Erythroblast (primary cell): ENCODE data around the gene OR8B8.
A peak's percentile ranks its signal among the peaks of the same experiment; 100 is the strongest.

Experiments used
- DNase-seq, 2 experiments: peaks; one replicate each; lab custom pipeline; 2025; lab: John Stamatoyannopoulos, UW
- GATA1 ChIP-seq: IDR thresholded peaks from 2 replicates; pipeline ENCODE4 v1.6.1; 2011; ENCODE audit warnings: low read depth, mild to moderate bottlenecking, control low read depth, low read length, moderate library complexity
- POLR2A ChIP-seq: IDR thresholded peaks from 2 replicates; pipeline ENCODE4 v1.6.1; 2011; ENCODE audit warnings: mild to moderate bottlenecking, low read length

The OR8B8 gene

GRCh38 chr11:124445646-124446150 lies at the start of gene OR8B8:
Gene OR8B8 (minus strand): TSS chr11:124445696. CDS start chr11:124441085, 4,611 bp downstream.
- no peak for TF ChIP-seq GATA1
- TF ChIP-seq POLR2A: no peak
- no peak for DNase-seq

DNA sequence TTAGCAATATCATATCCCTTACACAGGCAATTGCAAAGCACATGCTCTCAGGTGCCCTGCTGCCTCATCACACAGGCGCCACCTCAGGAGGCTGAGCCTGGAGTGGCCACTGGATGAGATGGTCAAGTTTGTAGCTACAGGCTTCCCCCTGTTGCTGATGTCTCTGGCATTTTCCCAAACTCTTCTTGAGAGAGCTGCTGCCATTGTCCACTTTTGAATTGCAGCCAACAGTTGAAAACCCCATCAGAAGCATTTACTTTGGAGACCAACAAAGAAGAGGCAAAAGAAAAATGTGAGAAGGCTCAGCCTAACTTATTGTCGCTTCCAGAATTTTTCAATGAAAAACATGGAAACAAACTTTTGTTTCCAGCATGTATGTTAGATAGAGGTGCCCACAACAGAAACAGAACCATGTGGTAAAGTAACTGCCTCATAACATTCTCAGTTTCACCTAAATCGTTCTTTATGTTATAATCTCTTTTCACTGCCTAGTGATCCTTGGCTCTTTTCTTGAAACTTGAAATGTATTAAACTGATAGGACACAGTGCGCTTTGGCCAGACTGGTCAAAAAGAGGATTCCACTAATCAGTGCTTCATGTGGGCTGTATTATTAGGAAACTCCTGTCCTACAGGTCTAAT lies 47.6 kb upstream of the OR8B8 start:
- DNase-seq: no peak
- TF ChIP-seq GATA1 (no peak), POLR2A (no peak)

DNA sequence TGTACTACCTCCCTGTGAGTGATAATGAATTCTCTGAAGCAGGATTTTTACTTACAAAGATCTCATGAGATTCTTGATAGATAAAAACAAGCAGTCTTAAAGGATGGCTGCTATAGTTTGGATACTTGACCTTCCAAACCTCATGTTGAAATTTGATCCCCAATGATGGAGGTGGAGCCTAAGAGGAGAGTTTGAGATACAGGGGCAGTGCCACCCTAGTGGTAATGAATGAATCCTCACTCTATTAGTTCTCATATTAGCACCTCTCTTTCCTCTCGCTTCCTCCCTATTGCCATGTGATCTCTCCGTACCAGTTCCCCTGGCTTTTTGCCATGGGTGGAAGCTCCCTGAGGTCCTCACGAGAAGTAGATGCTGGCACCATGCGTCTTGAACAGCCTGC lies 37.9 kb upstream of the OR8B8 start:
- no peak for TF ChIP-seq GATA1
- TF ChIP-seq POLR2A: no peak
- no peak for DNase-seq

GRCh38 chr11:124482362-124483147 lies 37.1 kb upstream of the OR8B8 start:
- peak; percentile 5 to 18 for DNase-seq
- TF ChIP-seq POLR2A: no peak
- TF ChIP-seq GATA1: no peak

GRCh38 chr11:124481365-124482323 lies 36.1 kb upstream of the OR8B8 start:
- DNase-seq: peak; percentile 40 to 50
- TF ChIP-seq GATA1 (no peak), POLR2A (no peak)

DNA sequence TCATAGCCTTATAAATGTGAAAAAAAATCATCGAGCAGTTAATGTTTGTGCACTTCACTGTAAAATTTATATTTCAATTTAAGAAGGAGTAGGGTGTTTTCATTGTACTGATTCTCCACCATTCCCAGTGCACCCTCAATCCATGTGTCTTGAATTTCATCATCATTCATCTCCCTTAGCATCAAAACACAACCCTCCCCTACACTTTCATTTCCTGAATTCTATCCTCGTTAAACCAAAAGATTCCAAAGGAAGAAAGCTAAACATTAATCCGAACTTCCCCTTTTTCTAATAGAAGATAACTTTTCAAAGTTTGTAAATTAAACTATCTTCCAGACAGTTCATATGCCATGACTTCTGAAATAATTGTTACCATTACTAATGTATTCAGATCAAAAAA lies 34.1 kb upstream of the OR8B8 start:
- TF ChIP-seq POLR2A (no peak), GATA1 (no peak)
- no peak for DNase-seq

DNA sequence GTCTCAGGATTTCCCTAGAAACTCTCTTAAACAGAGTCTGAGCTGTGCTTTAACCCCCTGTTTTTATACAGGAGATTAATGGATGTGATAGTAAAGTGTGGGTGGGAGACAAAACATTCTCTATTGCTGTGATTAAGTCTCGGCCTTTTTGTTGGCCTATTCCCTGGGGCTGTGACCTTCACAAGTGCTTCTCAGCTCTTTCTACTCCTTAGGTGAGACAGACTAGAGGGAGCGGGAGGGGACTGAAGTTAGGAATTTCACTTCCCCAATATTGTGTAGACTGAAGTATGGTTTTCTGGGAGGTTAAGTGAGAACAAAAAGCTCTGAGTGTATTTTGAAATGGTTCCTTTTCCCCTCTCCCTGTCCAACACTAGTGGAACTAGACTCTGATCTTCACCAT lies 29.8 kb upstream of the OR8B8 start:
- no peak for DNase-seq
- TF ChIP-seq POLR2A (no peak), GATA1 (no peak)

DNA sequence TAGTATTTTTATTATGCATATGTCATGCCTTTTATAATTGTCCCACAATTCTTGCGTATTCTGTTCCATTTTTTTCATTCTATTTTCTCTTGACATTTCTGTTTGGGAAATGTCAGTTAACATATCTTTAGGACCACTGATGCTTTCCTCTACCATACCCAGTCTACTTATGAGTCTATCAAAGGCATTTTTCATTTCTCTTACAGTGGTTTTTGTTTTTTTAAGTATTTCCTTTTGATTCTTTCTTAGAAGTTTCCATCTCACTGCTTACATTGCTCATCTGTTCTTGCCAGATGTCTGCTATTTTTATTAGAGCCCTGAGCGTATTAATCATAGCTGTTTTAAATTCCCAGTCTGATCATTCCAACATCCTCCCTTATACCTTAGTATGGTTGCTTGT lies 29.3 kb upstream of the OR8B8 start:
- TF ChIP-seq POLR2A (no peak), GATA1 (no peak)
- no peak for DNase-seq

GRCh38 chr11:124474079-124474478 lies 28.6 kb upstream of the OR8B8 start:
- DNase-seq: no peak
- TF ChIP-seq GATA1 (no peak), POLR2A (no peak)

- no peak for DNase-seq
- no peak for TF ChIP-seq POLR2A
- no peak for TF ChIP-seq GATA1
Observed at GRCh38 chr11:124473476-124473875, 28.0 kb upstream of the OR8B8 start.

- DNase-seq: no peak
- TF ChIP-seq GATA1 (no peak), POLR2A (no peak)
Observed at GRCh38 chr11:124470561-124471227, 25.2 kb upstream of the OR8B8 start.

DNA sequence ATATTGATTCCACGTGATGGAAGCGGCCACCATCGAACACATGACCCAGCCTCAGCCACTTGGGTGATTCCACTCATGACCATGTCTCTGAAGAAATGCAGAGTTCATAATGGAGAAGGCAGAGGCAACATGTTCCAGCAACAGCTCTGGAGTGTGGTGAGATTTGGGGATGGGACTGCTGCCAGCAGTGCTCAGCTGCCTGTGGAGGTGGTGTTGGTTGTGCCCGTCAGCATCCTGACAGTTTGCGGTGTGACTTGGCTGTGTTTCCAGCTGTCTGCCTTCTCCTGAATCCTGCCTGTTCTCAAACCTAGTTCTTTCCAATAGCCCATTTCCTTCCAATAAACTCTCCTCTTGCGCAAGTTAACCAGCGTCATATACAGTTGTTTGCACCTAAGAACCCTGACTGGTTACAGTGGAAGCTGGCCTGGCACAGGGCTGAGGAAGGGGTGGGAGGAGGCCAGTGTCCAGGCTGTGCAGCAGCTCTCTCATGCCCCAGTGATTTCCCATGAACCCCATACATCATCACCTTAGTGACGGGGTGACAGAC lies 22.0 kb upstream of the OR8B8 start:
- DNase-seq: no peak
- TF ChIP-seq POLR2A: no peak
- no peak for TF ChIP-seq GATA1
